NT2/D1 (cell line): ENCODE results near the gene RPL7A.

Source experiments
- DNase-seq: peaks from one replicate; pipeline ENCODE4 v3.0.0-alpha.2; 2011; ENCODE audit warnings: low read depth, low spot score
- H3K27me3 ChIP-seq: 2 replicates; pipeline ENCODE4 v1.6.0; 2011; ENCODE audit warnings: mild to moderate bottlenecking; ENCODE audit not compliant: insufficient read length, insufficient read depth
- H3K36me3 ChIP-seq: 2 replicates; pipeline ENCODE4 v1.6.1; 2011; ENCODE audit warnings: mild to moderate bottlenecking, low read length, mixed read lengths; ENCODE audit not compliant: insufficient read depth, insufficient read length
- H3K4me1 ChIP-seq: 2 replicates; pipeline ENCODE4 v1.5.1; 2011; ENCODE audit not compliant: insufficient read depth, insufficient read length
- H3K4me3 ChIP-seq: 2 replicates; pipeline ENCODE4 v1.5.1; 2011; ENCODE audit warnings: low read depth; ENCODE audit not compliant: insufficient read length
- H3K9ac ChIP-seq: 2 replicates; pipeline ENCODE4 v1.6.0; 2011; ENCODE audit warnings: low read depth; ENCODE audit not compliant: insufficient read length
- H3K9me3 ChIP-seq: 2 replicates; pipeline ENCODE4 v1.5.1; 2011; ENCODE audit warnings: mild to moderate bottlenecking, low read length; ENCODE audit not compliant: insufficient read depth
- SUZ12 ChIP-seq: IDR thresholded peaks from 2 replicates; pipeline ENCODE4 v1.6.1; 2011; ENCODE audit not compliant: insufficient read length, insufficient read depth; ENCODE audit errors: extremely low read depth
- YY1 ChIP-seq: IDR thresholded peaks from 2 replicates; pipeline ENCODE4 v1.6.1; 2011; ENCODE audit not compliant: insufficient read length, insufficient read depth
- ZNF274 ChIP-seq: IDR thresholded peaks from 2 replicates; pipeline ENCODE4 v1.6.1; 2011; ENCODE audit warnings: mild to moderate bottlenecking, low read depth, low read length

RPL7A gene

DNA sequence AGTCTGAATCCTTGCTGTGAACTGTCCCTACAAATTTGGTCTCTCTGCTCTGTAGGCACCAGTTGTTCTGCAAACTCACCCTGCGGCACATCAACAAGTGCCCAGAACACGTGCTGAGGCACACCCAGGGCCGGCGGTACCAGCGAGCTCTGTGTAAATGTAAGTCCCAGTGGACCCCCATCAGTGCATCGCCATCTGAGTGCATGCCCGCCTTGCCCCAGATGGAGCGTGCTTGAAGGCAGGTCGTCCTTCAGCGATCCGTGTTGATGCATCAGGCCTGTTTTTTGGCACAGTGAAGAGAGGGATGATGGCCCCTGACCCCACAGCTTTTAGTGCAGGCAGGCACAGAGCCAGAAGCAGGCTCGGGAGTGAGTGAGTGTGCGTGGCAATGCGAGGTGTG, 9.6 kb downstream of the RPL7A start:
- Histone ChIP-seq H3K36me3 (peaks cover 82% of the 10 kb centered on the region), H3K4me3 (peak overlapping the region; percentile 75), H3K27me3 (no peaks in the 10 kb centered on the region), H3K9ac (peak overlapping the region; percentile 80), H3K4me1 (peaks cover 18% of the 10 kb centered on the region), H3K9me3 (no peaks in the 10 kb centered on the region)
- TF ChIP-seq ZNF274, result no peak
- TF ChIP-seq SUZ12, result no peak
- no peak for TF ChIP-seq YY1
- no peak for DNase-seq

DNA sequence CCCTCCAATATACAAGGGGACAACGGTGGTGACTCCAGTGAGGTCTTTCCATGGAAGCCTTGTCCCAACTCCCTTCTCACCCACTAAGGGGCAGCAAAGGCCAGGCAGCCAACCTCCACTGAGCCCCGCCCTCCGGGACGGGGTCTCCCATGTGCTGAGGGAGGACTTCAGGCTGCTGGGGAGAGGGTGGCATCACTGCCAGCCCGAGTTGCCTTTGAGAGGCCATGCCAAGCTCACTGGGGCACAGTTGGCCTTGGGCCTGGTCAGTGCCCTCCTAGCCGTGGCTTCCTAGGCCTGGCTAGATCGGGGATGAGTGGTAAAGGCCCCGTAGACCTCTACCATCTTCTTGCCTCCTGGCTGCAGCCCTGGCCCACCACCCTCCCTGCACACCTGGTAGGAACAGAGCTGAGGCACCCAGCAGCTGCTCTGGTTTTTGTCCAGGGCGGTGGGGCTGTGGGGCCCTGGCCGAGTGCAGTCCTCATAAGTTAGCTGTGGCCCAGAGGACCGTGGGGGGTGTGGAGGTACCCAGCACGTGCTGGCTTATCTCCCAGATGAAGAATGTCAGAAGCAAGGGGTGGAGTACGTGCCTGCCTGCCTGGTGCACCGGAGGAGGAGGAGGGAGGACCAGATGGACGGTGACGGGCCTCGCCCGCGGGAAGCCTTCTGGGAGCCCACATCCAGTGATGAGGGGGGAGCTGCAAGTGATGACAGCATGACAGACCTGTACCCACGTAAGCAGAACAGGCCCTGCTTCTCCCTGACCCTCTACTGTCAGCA, 11.6 kb downstream of the RPL7A start:
- no peak for DNase-seq
- TF ChIP-seq YY1, result no peak
- Histone ChIP-seq H3K36me3 (peaks cover 79% of the 10 kb centered on the region), H3K4me3 (no peak overlapping the region), H3K27me3 (no peaks in the 10 kb centered on the region), H3K9ac (peak overlapping the region; percentile 18), H3K9me3 (no peaks in the 10 kb centered on the region), H3K4me1 (peaks cover 18% of the 10 kb centered on the region)

DNA sequence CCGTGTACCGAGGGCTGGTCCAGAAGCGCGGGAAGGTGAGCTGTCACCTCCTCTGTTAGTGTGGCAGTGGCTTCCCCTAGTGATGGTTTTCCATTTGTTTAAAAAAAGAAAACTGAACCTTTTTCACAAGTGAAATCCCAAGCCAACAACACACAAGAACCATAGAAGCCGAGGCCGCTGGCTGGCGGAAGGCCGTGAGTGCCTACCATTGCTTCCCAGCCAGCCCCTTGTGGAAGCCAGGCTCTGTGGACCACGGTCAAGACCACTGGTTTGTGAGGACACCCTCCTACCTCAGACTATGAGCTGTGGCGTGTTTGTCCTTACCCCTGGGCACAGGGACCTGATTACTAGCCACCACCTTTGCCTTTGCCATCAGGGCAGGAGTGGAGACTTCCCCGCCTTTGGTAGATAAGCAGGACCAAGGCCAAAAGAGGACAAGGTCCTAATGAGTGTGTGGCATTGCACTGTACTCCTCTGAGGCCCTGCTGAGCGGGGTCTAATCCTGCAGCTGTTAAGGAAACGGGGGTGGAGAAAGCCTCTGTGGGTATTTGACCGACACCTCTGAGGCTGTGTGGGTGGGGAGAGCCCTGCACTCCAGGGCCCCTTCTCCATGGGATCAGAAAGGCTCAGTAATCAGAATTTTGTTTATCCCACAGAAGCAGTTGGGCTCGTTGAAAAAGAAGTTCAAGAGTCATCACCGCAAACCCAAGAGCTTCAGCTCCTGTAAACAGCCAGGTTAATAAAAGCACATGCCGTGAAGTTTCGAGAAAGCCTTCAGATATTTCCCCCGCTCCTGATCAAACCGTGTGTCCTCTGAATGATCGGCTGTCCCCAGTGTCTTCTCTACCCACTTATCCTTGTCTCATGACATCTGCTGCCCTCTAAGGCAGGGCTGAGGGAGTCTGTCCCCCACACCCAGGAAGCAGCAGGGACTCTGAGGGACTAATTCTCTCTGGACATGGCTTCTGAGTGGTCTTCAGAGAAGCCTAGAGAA, 12.7 kb downstream of the RPL7A start:
- no peaks in the 10 kb centered on the region for H3K9me3 ChIP-seq
- H3K36me3 ChIP-seq, result peaks cover 85% of the 10 kb centered on the region
- DNase-seq, result no peak
- TF ChIP-seq ZNF274 (no peak), YY1 (no peak), SUZ12 (no peak)
- no peaks in the 10 kb centered on the region for H3K27me3 ChIP-seq
- H3K4me1 ChIP-seq, result peaks cover 15% of the 10 kb centered on the region
- H3K9ac ChIP-seq, result no peak overlapping the region
- H3K4me3 ChIP-seq, result no peak overlapping the region

DNA sequence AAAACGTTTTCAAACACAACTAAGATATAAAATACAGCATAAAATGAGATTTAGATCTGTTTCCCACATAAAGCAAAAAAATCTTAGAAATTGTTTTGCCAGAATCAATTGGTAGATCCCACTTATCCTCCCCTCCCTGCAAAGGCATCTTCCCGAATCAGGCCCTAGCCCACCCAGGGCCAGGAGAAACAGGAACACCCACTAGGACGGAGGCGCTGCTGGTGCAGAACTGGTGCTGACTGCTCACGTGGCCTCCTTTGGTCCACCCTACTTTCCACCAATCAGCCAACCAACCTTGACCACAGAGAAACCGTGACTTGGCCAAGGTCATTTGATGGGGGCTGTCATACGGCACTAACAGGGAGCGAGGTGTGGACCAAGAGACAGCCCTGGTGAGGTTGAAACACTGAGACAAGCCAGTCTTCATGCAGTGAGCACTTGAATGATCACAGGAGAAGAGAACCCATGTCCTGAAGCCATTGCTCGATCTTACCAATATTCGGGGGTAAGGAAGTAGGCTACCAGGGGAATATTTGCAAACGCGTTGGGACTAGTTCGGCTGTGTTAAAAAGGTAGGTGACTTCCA, 13.6 kb downstream of the RPL7A start:
- Histone ChIP-seq H3K9ac (no peak overlapping the region), H3K4me1 (peaks cover 15% of the 10 kb centered on the region), H3K27me3 (no peaks in the 10 kb centered on the region), H3K36me3 (peaks cover 94% of the 10 kb centered on the region), H3K4me3 (no peak overlapping the region), H3K9me3 (no peaks in the 10 kb centered on the region)
- no peak for TF ChIP-seq SUZ12
- no peak for TF ChIP-seq YY1
- TF ChIP-seq ZNF274, result no peak
- no peak for DNase-seq

DNA sequence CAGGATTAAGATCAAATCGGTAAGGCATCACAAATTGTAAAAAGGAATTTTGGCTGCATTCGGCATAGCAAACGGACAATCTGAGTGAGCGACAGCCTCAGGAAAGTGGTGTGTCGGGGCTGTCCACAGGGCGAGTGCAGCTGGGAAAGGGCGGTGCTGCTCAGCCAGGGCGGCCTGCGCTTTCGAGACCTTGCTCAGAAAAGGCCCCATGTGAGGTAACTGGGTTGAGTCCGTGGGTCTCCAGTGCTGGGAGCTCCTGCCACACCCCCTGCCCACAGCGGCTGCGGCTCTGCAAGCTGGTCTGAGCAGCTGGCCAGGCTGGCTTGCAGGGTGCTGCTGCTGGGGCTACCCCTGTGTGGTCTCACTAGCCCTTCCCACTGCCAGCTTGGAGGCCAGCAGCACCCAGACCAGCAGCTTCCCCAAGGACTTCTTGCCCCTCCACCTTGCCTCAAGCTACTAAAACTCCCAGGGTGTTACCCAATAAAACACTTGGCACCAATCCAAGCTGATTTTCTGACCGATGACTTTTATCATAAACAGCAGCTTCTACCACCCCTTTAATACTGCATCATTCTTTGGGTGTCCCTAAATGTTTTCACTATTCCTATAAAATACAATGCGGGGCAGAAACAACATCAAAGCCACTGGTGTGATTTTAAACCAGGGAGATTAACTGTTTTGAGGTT, 14.5 kb downstream of the RPL7A start:
- Histone ChIP-seq H3K9me3 (no peaks in the 10 kb centered on the region), H3K9ac (no peak overlapping the region), H3K36me3 (peaks cover 97% of the 10 kb centered on the region), H3K4me1 (peaks cover 15% of the 10 kb centered on the region), H3K4me3 (no peak overlapping the region), H3K27me3 (no peaks in the 10 kb centered on the region)
- DNase-seq, result no peak
- TF ChIP-seq SUZ12 (no peak), YY1 (no peak), ZNF274 (no peak)

DNA sequence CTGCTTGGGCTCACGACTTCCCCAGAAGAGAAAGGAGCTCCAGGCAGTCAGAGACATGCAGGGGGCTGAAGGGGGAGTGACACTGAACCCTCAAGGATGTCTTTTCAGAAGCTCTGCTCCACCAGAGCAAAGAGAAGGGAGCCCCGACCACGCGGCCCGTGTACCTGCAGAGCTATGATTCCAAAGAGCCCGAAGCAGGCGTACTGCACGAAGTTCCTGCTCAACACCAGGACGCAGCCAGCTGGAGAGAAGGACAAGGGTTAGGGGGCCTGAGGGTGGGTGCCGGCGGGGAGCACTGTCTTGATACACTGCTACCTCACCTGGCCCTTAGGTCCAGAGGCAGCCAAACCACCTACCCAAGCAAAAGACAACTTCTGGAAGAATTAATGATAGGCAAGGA, 18.4 kb downstream of the RPL7A start:
- no peak overlapping the region for H3K4me3 ChIP-seq
- H3K36me3 ChIP-seq, result peaks cover 97% of the 10 kb centered on the region
- H3K27me3 ChIP-seq, result no peaks in the 10 kb centered on the region
- TF ChIP-seq YY1, result no peak
- no peak for TF ChIP-seq SUZ12
- no peak for TF ChIP-seq ZNF274
- no peak overlapping the region for H3K9ac ChIP-seq
- H3K4me1 ChIP-seq, result peaks cover 2% of the 10 kb centered on the region
- DNase-seq, result no peak
- H3K9me3 ChIP-seq, result no peaks in the 10 kb centered on the region

DNA sequence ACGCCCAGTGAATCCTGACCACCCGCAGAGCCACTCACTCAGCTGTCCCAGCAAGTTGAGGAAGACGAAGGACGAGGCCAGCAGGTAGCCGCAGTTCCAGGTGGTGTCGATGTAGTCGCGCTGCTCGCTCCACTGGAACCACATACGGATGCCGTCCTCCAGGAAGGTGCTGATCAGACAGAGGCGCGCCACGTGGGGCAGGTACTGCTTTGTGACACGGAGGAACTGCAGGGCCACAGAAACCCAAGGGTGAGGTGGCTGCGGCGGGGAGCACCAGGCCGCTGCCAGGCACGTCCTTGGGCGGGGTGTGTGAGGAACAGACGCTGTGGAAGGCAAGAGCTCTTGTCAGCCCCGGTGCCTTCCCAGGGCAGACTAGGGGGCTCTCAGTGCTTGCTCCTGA, 19.2 kb downstream of the RPL7A start:
- Histone ChIP-seq H3K4me3 (no peak overlapping the region), H3K9me3 (no peaks in the 10 kb centered on the region), H3K27me3 (no peaks in the 10 kb centered on the region), H3K36me3 (peaks cover 97% of the 10 kb centered on the region), H3K9ac (no peak overlapping the region), H3K4me1 (peaks cover 2% of the 10 kb centered on the region)
- TF ChIP-seq ZNF274 (no peak), YY1 (no peak), SUZ12 (no peak)
- DNase-seq, result no peak
